Liver (tissue), 9 donors: Measurements from ENCODE around the gene FGR. TPM values are rescaled to one million over a fixed set of nuclear protein-coding genes. Genes with fewer than 3 reads are reported as not detected.

Experiments used
- DNase-seq: peaks from one replicate; pipeline ENCODE4 v3.0.0-alpha.2; 2017; ENCODE audit warnings: low spot score
- H3K27ac ChIP-seq, 2 donors: one replicate each; pipeline ENCODE4 v1.7.0; 2013; ENCODE audit warnings: inconsistent platforms in 2 of 2, low read length in 2 of 2, control low read depth in 1 of 2, low read depth in 1 of 2, mild to moderate bottlenecking in 1 of 2
- H3K27me3 ChIP-seq, 4 donors: one replicate each; pipeline versions ENCODE4 v1.6.1 to v1.7.0; 2013; ENCODE audit warnings: low read length in 3 of 4, inconsistent platforms in 1 of 4, mild to moderate bottlenecking in 1 of 4, moderate library complexity in 1 of 4; ENCODE audit not compliant: control insufficient read depth in 4 of 4, insufficient read depth in 4 of 4
- H3K36me3 ChIP-seq, 4 donors: one replicate each; pipeline versions ENCODE4 v1.6.1 to v1.7.0; 2013; ENCODE audit warnings: low read length in 3 of 4, mild to moderate bottlenecking in 3 of 4, low read depth in 1 of 4, moderate library complexity in 1 of 4; ENCODE audit not compliant: control insufficient read depth in 4 of 4, insufficient read depth in 3 of 4
- H3K4me1 ChIP-seq, 4 donors: one replicate each; pipeline versions ENCODE4 v1.6.1 to v1.7.0; 2013; ENCODE audit warnings: low read length in 3 of 4, mild to moderate bottlenecking in 3 of 4, moderate library complexity in 1 of 4; ENCODE audit not compliant: control insufficient read depth in 4 of 4, insufficient read depth in 4 of 4
- H3K4me3 ChIP-seq, 3 donors: one replicate each; pipeline versions ENCODE4 v1.6.1 to v1.7.0; 2013; ENCODE audit warnings: low read length in 3 of 3, control low read depth in 1 of 3, low read depth in 1 of 3, mild to moderate bottlenecking in 1 of 3
- H3K9ac ChIP-seq, 2 donors: one replicate each; pipeline ENCODE4 v1.7.0; 2013; ENCODE audit warnings: low read length in 2 of 2, mild to moderate bottlenecking in 2 of 2, moderate library complexity in 2 of 2, control low read depth in 1 of 2, low read depth in 1 of 2
- H3K9me3 ChIP-seq, 4 donors: one replicate each; pipeline versions ENCODE4 v1.6.1 to v1.7.0; 2013; ENCODE audit warnings: low read length in 3 of 4; ENCODE audit not compliant: control insufficient read depth in 4 of 4
- ATF3 ChIP-seq: IDR thresholded peaks from 2 replicates; pipeline ENCODE4 v1.6.1; 2016; ENCODE audit warnings: antibody characterized with exemption
- CTCF ChIP-seq: fragments of 150-350 bp; IDR thresholded peaks from 2 replicates; pipeline ENCODE4 v1.5.1; 2017; ENCODE audit warnings: improper control_type of control experiment, low read depth, low read length; ENCODE audit not compliant: missing input control
- EGR1 ChIP-seq, 2 donors: IDR thresholded peaks; 2 replicates each; pipeline ENCODE4 v1.6.1; 2016 to 2018; ENCODE audit warnings: antibody characterized with exemption in 2 of 2, low read depth in 2 of 2
- FOXA1 ChIP-seq: IDR thresholded peaks from 2 replicates; pipeline ENCODE4 v1.6.1; 2016; ENCODE audit warnings: antibody characterized with exemption
- FOXA2 ChIP-seq: IDR thresholded peaks from 2 replicates; pipeline ENCODE4 v1.6.1; 2016; ENCODE audit warnings: antibody characterized with exemption
- GABPA ChIP-seq, 2 donors: IDR thresholded peaks in 1 of 2; conservative IDR thresholded peaks in 1 of 2; 2 replicates each; pipeline ENCODE4 v1.6.1; 2016; ENCODE audit warnings: antibody characterized with exemption in 2 of 2, mild to moderate bottlenecking in 1 of 2, moderate library complexity in 1 of 2
- HNF4A ChIP-seq, 2 donors: conservative IDR thresholded peaks; 2 replicates each; pipeline ENCODE4 v1.6.1; 2016; ENCODE audit warnings: antibody characterized with exemption in 2 of 2, mild to moderate bottlenecking in 2 of 2
- HNF4G ChIP-seq: IDR thresholded peaks from 2 replicates; pipeline ENCODE4 v1.6.1; 2016; ENCODE audit warnings: antibody characterized with exemption
- JUND ChIP-seq, 2 donors: IDR thresholded peaks; 2 replicates each; pipeline ENCODE4 v1.6.1; 2016; ENCODE audit warnings: antibody characterized with exemption in 2 of 2
- MAX ChIP-seq: IDR thresholded peaks from 2 replicates; pipeline ENCODE4 v1.6.1; 2016; ENCODE audit warnings: antibody characterized with exemption
- NR2F2 ChIP-seq: IDR thresholded peaks from 2 replicates; pipeline ENCODE4 v1.6.1; 2016; ENCODE audit warnings: antibody characterized with exemption
- RAD21 ChIP-seq, 2 donors: IDR thresholded peaks; 2 replicates each; pipeline ENCODE4 v1.6.1; 2016; ENCODE audit warnings: antibody characterized with exemption in 2 of 2, mild to moderate bottlenecking in 2 of 2
- REST ChIP-seq: IDR thresholded peaks from 2 replicates; pipeline ENCODE4 v1.6.1; 2016; ENCODE audit warnings: antibody characterized with exemption, mild to moderate bottlenecking
- RXRA ChIP-seq, 2 donors: IDR thresholded peaks; 2 replicates each; pipeline ENCODE4 v1.6.1; 2017 to 2018; ENCODE audit warnings: antibody characterized with exemption in 2 of 2, mild to moderate bottlenecking in 1 of 2
- SP1 ChIP-seq: IDR thresholded peaks from 2 replicates; pipeline ENCODE4 v1.6.1; 2018; ENCODE audit warnings: antibody characterized with exemption, mild to moderate bottlenecking
- TAF1 ChIP-seq: conservative IDR thresholded peaks from 2 replicates; pipeline ENCODE4 v1.6.1; 2016; ENCODE audit warnings: antibody characterized with exemption, mild to moderate bottlenecking
- YY1 ChIP-seq: IDR thresholded peaks from 2 replicates; pipeline ENCODE4 v1.6.1; 2016; ENCODE audit warnings: antibody characterized with exemption, mild to moderate bottlenecking
- ZBTB33 ChIP-seq: IDR thresholded peaks from 2 replicates; pipeline ENCODE4 v1.6.1; 2016; ENCODE audit warnings: antibody characterized with exemption
- WGBS: extraction: QIAGEN DNeasy Blood & Tissue Kit; methylation state at CpG from one replicate; pipeline ENCODE4 v1.1.7; 2013; 5-methylcytosine and 5-hydroxymethylcytosine counted together
- polyA plus RNA-seq, 2 donors: library from polyadenylated mRNA; stranded (reverse) in 1 of 2; unstranded in 1 of 2; fragments of 200-250 nt in 1 of 2; fragments of >200 nt in 1 of 2; fragmentation: Nextera tagmentation in 1 of 2; extraction: Ambion mirVana in 1 of 2; gene quantifications; one replicate each; pipeline versions ENCODE4 v1.2.1 to v1.2.3, GENCODE V29; 2013 to 2015
- total RNA-seq, 2 donors: library from RNA; depleted of rRNA; stranded (reverse); fragments of >200 nt; gene quantifications; one replicate each; pipeline ENCODE4 v1.2.3, GENCODE V29; 2014
- donor health status: healthy.
- donor health status: healthy.
- donor health status: healthy.
- donor health status: healthy.
- donor health status: healthy.

The FGR gene
- total and polyA plus RNA-seq, 4 donors = 2.8 to 20.2 (median 6.2) TPM

GRCh38 chr1:27664291-27664690 is 29.3 kb upstream of the FGR start:
- H3K4me1 ChIP-seq = peaks cover 0 to 11% (median 4%) of the 10 kb centered on the region in 4 donors
- H3K9me3 ChIP-seq = no peaks in the 10 kb centered on the region
- no peaks in the 10 kb centered on the region for H3K27me3 ChIP-seq
- no peak overlapping the region for H3K4me3 ChIP-seq
- peaks cover 3 to 11% (median 4%) of the 10 kb centered on the region in 4 donors for H3K36me3 ChIP-seq
- WGBS = 81% methylated on average over 8 of the region's 8 CpGs
- TF ChIP-seq MAX = no peak
- no peak for TF ChIP-seq FOXA2
- no peak for TF ChIP-seq RXRA (IDR thresholded peaks at IDR 0.05)
- TF ChIP-seq HNF4G = no peak
- TF ChIP-seq EGR1 (IDR thresholded peaks at IDR 0.05; ENCODE audit: low read depth in 2 of 2) = no peak
- TF ChIP-seq NR2F2 = no peak
- TF ChIP-seq GABPA (IDR thresholded peaks at IDR 0.05 in 1 of 2, conservative IDR thresholded peaks at IDR 0.05 in 1 of 2) = no peak
- TF ChIP-seq ZBTB33 = no peak
- no peak for TF ChIP-seq REST
- TF ChIP-seq FOXA1 = no peak
- no peak for TF ChIP-seq JUND (IDR thresholded peaks at IDR 0.05)
- no peak for TF ChIP-seq YY1
- TF ChIP-seq ATF3 = no peak
- no peak for TF ChIP-seq TAF1
- no peak for TF ChIP-seq RAD21 (IDR thresholded peaks at IDR 0.05)
- TF ChIP-seq HNF4A (conservative IDR thresholded peaks at IDR 0.05) = no peak
- no peak for TF ChIP-seq CTCF
- no peak for TF ChIP-seq SP1
- H3K27ac ChIP-seq = no peak overlapping the region
- H3K9ac ChIP-seq = no peak overlapping the region
- no peak for DNase-seq
